Measurements from ENCODE around the gene TRMU.

Gene TRMU

DNA sequence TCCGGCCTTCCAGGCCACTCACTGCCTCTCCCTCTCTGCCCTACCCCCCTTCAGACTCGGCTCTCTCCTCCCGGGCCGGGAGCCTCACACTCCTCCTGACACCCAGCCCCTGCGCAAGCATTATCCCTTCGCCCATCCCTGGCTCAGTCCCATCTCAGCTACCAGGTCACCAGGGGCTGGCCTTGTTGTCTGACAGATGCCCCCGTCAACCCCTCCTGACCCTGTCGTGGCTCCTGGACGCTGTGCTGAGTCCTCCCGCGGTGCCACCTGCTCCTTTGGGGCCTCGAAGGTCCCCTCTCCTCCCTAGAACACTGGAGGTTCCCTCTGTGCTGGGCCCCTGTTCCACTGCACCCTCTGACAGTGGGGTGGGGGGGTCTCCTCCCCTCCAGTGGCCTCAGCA, 32.9 kb downstream of the TRMU start:
- DNase-seq (ENCODE audit: extremely low read depth, low read depth): no peak
- TF ChIP-seq, protein P1, sequence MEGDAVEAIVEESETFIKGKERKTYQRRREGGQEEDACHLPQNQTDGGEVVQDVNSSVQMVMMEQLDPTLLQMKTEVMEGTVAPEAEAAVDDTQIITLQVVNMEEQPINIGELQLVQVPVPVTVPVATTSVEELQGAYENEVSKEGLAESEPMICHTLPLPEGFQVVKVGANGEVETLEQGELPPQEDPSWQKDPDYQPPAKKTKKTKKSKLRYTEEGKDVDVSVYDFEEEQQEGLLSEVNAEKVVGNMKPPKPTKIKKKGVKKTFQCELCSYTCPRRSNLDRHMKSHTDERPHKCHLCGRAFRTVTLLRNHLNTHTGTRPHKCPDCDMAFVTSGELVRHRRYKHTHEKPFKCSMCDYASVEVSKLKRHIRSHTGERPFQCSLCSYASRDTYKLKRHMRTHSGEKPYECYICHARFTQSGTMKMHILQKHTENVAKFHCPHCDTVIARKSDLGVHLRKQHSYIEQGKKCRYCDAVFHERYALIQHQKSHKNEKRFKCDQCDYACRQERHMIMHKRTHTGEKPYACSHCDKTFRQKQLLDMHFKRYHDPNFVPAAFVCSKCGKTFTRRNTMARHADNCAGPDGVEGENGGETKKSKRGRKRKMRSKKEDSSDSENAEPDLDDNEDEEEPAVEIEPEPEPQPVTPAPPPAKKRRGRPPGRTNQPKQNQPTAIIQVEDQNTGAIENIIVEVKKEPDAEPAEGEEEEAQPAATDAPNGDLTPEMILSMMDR (IDR thresholded peaks at IDR 0.05; ENCODE audit: low read depth, low read length): no peak

DNA sequence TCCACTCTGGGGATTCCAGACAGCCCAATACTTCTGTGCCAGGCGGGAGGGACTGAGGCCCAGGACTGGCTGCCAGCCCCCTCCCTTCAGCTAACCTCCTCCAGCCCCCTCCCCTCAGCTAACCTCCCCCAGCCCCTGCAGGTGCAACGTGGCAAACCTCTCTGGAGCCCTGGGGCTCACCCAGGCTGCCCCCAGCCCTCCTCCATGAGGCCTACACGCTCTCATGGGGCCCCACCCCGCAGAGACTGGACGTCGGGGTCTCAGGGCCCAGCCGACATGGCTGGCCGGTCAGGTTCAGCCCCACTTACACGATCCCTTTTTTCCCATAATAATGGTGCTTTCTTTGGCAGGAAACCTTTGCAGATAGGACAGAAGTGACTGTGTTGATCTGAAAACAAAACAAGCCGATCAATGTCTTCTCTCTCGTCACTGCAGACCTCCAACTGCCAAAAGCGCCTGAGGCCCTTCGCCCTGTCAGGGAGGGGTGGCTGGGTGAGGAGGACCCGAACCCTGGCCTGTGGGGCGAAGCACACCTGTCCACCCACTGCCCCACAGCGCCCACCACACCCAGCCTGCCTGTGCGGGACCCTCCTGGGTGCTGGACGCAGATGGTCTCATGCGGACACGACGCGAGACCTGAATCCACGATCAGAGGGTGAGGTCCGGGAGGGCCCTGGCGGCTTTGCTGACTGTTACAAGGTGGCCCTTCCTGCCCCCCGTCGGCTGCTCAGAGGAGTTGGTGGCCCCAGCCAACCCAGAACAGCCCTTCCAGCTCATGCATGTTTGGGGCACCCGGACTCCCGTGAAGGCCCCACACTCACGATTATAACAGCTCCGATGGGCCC, 33.6 kb downstream of the TRMU start:
- no peak for DNase-seq (ENCODE audit: extremely low read depth, low read depth)
- TF ChIP-seq, protein P1 (IDR thresholded peaks at IDR 0.05; ENCODE audit: low read depth, low read length): no peak

DNA sequence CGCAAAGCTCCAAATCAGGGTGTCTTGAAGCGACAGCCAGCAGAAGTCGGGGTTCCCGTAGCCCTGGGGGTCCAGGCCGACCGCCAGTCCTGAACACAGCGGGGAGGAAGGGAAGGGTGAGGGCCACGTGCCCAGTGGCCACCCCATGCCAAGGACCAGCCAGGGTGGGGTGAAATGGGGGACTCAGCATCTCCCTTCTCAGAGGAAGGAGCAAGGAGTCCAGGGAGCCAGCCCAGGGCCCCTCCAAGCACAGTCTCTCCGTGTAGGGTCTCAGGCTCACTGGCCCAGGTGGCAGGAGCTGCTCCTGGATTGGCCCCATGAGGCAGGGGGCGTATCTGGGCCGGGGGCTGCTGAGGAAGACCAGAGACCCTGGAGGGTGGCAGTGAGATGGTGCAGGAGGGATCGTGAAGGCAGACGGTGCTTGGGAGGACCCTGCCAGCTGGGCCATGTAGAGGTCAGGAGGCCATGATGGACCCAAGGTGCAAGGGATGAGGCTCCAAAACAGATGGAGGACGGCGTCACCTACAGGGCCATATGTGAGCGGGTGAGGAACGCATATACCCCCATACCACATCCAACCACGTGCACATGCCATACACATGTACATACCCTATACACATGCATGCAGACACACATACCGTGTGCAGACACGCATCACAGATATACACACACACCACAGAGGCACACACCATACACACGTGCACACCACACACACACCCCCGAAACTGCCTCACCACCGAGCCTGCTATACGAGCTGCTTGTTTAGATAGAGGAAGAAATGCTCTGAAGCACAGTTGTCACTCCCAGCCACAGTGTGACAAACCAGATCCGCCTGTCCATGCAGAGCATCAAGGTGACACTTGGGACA, 34.4 kb downstream of the TRMU start:
- TF ChIP-seq, protein P1 (IDR thresholded peaks at IDR 0.05; ENCODE audit: low read depth, low read length): no peak
- DNase-seq (ENCODE audit: extremely low read depth, low read depth): no peak

DNA sequence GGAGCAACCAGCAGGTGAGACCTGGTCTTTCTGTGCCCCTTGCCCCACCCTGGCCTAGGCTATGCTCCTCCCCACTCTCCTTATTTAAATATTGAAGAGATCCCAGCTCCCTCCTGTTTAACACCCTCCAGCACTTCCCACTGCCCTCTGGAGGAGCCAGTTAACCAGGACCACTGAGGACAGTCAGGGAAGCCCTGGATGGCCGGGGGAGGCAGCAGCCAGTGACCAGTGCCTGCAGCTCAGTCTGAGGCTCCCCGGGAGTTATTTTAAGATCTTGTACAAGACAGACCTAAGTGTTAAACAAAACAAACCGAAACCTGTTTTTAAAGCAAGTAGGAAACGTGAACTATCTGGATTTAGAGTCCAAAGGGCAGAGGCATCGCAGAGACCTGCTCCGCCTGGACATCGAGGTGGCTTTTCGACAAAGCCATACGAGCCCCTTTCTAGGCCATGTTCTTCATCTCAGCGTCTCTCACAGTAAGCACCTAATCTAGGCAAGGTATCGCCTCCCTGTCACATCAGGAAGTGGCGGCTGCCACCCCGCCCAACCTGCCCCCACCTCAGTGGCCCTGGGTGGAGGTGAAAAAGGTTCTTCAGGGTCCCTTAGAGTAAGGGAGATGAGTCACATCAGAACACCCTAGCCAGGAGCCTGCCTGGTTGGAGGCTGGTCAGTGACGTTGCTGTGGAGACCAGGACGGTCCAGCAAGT, 35.2 kb downstream of the TRMU start:
- TF ChIP-seq, protein P1 (IDR thresholded peaks at IDR 0.05; ENCODE audit: low read depth, low read length): no peak
- DNase-seq (ENCODE audit: extremely low read depth, low read depth): no peak

DNA sequence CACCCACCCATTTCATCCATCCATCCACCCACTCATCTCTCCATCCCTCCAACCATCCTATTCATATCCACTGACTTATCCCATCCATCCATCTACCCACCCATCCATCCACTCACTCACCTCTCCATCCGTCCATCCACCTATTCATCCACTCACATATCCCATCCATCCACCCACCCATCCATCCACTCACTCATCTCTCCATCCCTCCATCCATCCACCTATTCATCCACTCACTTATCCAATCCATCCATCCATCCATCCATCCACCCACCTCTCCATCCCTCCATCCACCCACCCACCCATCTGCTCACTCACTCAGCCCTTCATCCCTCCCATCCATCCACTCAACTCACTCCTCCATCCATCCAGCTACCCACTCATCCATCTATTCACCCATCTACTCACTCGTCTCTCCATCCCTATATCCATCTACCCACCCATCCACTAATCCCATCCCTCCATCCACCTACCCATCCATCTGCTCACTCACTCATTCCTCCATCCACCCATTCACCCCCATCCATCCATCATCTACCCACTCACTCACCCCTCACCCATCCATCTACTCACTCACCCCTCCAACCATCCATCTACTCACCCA, 36.2 kb downstream of the TRMU start:
- TF ChIP-seq, protein P1 (IDR thresholded peaks at IDR 0.05; ENCODE audit: low read depth, low read length): no peak
- no peak for DNase-seq (ENCODE audit: extremely low read depth, low read depth)

DNA sequence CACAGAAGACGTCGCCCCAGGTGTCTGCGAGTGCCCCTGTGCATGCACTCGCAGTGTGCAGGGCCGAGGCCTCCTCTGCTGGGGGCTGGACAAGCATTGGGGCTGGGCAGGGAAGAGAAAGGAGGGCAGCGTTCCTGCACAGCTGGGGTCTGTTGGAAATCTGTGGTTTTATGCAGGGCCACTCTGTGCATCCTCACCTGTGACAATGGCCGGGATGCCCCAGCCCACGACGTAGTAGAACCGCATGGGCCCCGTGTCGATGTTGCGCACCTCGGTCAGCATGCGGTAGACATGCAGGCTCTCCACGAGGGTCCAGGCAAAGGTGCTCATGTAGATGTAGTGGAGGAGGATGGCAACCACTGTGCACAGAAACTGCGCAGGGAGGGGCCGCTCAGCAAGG, 37.2 kb downstream of the TRMU start:
- TF ChIP-seq, protein P1 (IDR thresholded peaks at IDR 0.05; ENCODE audit: low read depth, low read length): no peak
- no peak for DNase-seq (ENCODE audit: extremely low read depth, low read depth)
